ENCODE data around the gene NAV2. TPM values are rescaled to one million over a fixed set of nuclear protein-coding genes. Genes with fewer than 3 reads are reported as not detected.

NAV2 gene
- total RNA-seq, 1 experiment from 2014 or later, result 15.6 TPM

GRCh38 chr11:20021771-20022362 is 309.2 kb downstream of the NAV2 start:
- DNase-seq (ENCODE audit: low read depth), result no peak

DNA sequence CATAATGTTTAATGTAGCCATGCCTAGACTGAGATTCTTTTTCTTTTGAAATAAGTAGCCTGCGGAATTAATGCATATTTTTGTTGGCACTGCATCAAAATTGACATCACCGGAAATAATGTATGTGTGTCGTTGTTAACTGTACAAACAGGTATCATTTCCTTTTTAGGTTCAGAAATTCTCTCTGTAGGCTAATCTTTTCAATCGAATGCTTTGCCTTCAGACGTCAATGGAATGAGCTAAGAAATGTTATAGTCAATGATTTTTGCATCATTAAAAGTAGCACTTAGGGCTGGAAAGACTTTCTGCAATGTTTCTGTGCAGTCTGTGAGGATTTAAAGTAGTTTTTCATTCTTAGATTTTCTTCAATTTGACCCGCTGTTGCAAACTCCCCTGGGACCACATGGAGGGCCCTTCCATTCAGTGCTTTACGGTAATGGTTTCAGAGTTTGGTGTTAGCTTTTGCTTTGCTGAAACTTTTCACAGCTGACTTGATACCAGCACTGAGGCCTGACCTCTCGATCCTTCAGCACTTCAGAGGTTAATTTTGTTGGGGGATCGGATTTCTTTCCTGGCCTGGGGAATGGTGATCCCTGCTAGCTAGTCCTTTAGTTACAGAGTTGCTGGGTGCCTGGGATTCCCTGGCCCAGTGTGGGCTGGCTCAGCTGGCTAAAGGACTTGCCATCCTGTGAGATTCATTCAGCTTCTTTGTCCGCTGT is 309.9 kb downstream of the NAV2 start:
- peak; percentile 38 for DNase-seq (ENCODE audit: low read depth)

GRCh38 chr11:20023082-20023426 is 310.4 kb downstream of the NAV2 start:
- no peak for DNase-seq (ENCODE audit: low read depth)

DNA sequence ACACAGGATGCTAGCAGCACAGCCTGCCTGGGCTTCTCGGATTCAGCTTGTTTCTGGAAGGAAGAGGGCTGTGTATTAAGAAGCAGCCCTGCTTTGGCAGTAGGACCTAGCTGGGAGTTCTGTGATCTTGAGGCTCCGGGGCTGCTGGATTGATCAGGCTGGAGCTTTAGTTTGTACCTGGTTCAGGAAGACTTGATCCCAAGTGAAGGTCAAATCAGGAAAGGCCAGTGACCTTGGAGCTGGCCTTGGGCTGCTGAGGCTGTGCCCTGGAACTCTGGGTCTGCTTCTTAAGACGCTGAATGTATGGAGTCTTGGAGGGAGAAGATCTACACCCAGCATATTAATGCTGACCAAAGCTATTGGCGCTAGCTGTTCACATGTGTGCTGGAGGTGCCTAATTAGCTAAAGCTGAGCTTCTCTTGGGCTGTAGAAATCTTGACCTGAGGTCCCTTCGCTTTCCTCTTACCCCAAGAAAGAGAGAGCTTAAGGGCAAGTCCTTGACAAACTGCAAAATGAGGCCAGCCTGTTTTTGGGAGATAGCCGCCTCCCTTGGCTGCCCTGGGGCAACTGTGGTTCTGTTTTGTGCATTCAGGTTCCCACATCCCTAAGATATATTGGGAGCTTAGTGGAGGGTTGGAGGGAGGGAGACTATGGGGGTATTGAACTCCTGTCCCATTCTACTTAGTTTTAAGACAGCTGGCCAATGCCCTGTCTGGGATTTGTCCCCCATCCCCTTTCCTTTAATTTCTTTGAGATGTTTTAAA is 311.7 kb downstream of the NAV2 start:
- DNase-seq (ENCODE audit: low read depth), result no peak

DNA sequence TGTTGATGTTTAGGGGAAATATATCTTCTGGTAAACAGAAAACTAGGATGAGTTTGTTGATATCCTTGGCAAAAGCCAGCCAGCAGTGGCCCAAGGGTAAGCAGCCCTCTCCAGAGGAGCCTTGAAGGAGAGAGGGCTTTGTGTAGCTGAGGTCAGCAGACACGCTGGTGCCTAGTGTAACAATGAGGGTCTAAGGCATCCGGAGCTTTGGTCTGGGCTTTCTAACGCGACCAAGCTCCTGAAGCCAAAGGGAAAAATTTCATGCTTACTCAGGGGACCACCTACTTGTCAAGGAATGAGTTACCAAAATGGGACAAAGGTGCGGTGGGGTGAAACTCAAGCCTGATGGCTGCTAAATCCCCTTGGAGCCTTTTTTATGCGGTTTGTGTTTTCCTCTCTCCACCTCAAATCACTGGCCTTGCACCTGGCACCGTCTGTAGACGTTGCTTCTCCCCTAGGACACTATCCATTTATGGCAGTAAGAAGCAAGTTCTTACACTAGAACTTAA is 312.7 kb downstream of the NAV2 start:
- no peak for DNase-seq (ENCODE audit: low read depth)

- DNase-seq (ENCODE audit: low read depth), result no peak
Measured at GRCh38 chr11:20026629-20027555, 314.3 kb downstream of the NAV2 start.

- no peak for DNase-seq (ENCODE audit: low read depth)
Measured at GRCh38 chr11:20027556-20028013, 314.9 kb downstream of the NAV2 start.

DNA sequence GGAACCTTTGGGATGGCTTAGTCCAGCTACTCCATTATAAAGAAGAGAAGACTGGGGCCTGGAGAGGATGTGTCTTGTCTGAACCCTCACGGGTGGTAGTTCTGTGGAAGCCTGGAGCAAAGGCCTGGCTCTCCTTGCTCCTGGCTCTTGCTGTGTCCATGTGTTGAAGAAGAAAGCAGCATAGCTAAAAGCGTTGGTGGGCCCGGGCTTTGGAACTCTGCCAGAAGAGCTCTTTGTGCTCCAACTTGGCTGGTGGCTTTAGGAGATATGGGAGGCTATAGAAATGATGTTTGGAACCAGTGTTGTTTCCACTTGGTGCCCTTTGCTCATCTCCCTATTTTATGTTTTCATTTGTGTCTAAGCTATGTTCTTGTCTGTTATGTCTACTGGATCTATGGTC is 316.6 kb downstream of the NAV2 start:
- DNase-seq (ENCODE audit: low read depth), result no peak

- DNase-seq (ENCODE audit: low read depth), result no peak
Measured at GRCh38 chr11:20030472-20030871, 317.8 kb downstream of the NAV2 start.

GRCh38 chr11:20031155-20032001 is 318.7 kb downstream of the NAV2 start:
- DNase-seq (ENCODE audit: low read depth), result peak; percentile 97

GRCh38 chr11:20032127-20032526 is 319.5 kb downstream of the NAV2 start:
- DNase-seq (ENCODE audit: low read depth), result no peak

- DNase-seq (ENCODE audit: low read depth), result no peak
Measured at GRCh38 chr11:20032577-20033260, 320.1 kb downstream of the NAV2 start.

- no peak for DNase-seq (ENCODE audit: low read depth)
Measured at GRCh38 chr11:20033806-20034205, 321.2 kb downstream of the NAV2 start.

DNA sequence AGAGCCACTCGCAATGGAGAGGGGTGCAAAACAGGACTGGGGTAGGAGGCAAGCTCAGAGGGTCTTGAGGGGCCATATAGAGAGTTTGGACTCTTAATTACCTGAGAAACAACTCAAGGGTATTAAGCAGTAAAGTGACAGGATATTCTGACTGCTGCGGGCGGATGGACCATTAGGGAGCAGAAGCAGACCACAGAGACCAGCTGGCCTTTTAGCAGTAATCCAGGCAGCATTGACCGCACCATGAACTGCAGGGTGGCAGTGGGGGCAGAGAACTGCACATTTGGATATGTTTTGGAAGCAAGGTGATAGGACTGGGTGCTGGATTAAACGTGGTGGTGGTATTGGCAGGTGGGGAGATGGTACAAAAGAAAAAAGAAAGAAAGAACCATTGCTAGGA is 322.3 kb downstream of the NAV2 start:
- no peak for DNase-seq (ENCODE audit: low read depth)

DNA sequence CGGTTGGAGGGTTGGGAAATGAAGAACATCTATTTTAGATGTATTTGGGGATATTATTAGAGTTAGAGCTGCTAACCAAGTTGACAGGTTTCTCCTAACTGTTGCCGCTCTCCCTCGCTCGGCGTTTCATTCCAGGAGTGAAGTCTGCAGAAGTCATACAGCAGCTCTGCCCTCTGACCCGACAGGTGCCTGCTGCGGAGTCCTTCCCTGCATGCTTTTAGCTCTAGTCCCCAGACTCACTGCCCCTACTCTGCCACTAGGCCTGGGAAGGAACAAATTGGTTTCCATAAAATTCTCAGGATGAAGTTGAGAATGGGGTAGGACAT is 322.7 kb downstream of the NAV2 start:
- no peak for DNase-seq (ENCODE audit: low read depth)

DNA sequence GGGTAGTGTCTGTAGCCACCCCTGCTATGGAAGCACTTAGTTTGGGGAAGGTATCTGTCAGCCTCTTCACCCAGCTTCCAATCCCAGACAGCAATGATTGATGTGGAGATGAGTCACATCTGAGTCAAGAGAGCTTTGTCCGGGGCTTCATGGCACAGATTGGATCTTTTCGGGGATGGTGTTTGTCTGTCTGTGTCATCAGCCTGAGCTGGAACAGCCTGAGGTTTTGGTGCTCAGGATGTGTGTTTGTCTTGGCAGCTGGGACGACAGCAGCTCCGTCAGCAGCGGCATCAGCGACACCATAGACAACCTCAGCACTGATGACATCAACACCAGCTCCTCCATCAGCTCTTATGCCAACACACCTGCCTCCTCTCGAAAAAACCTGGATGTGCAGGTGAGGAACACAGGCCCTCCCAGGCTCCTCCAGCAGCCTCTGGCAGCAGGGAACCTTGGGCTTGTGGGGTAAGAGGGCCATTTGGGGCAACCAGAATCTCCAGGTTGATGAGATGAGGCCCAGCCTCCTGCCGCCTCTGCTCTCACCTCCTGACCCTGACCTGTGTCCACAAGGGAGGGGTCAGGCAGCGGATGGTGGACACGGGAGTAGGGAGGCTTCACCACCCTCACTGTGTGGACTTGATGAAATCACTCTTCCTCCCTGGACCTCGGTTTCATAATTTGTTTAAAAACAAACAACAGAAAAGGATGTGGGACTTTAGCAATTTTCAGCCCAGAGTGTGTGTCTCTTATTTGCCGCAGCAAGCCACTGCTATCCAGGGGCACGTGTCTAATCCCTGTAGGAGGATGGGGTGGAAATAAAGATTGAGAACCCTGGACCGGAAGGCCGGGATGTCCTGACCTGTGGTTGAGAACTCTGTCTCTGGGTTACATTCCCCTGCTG is 323.3 kb downstream of the NAV2 start:
- DNase-seq (ENCODE audit: low read depth), result peak; percentile 94

- DNase-seq (ENCODE audit: low read depth), result no peak
Measured at GRCh38 chr11:20036626-20037335, 324.1 kb downstream of the NAV2 start.

DNA sequence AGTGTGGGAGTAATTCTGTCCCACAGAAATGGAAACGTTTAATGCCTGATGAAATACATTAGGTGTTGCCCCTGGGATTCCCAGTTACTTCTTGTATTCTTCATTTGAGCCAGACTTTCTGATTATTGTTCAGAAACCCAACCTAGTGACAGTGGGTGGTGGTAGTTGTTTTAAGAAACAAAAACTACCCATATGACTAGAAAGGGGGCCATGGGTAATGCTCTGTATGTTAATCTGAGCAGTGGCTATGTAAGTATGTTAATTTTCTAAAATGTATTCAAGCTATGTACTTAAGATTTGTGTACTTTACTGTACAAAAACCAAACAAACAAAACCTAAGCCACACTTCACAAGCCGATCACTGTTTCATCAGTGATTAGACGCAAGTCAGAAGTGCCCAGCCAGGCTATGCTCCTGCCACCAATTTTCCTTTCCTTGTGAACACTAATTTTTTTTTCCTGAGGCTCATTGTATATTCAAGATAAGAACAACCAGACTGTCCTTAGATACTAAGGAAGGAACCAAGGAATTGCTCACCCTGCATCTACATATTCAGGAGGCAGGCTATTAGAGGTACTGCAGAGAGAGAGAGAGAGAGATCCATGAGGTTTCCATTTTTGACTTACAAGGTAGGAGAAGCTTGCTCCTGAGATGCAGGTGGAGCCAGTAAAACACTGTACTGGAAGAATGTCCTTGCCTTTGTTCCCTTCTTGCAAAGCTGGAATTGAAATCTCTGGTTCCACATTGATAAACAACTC is 324.9 kb downstream of the NAV2 start:
- no peak for DNase-seq (ENCODE audit: low read depth)

Data from M059J (cell line).